GM19328 (cell line): ENCODE measurements around the gene FAIM2.

Source experiments
- ATAC-seq: cut with Tn5 transposase; IDR thresholded peaks from one replicate; pipeline ENCODE4 v1.9.1; 2021; ENCODE audit warnings: mild to moderate bottlenecking, moderate library complexity; ENCODE audit not compliant: unreplicated experiment

The FAIM2 gene

GRCh38 chr12:49828133-49829091 lies 75.3 kb downstream of the FAIM2 start, which contains the start of gene NCKAP5L:
NCKAP5L (minus strand) TSS chr12:49828413; CDS start chr12:49804044, 24,369 bp downstream.
- peak; percentile 79 for ATAC-seq

GRCh38 chr12:49827401-49828099 lies 76.2 kb downstream of the FAIM2 start:
- ATAC-seq, result peak; percentile 7

- no peak for ATAC-seq
Measured at GRCh38 chr12:49827051-49827400, 76.7 kb downstream of the FAIM2 start.

GRCh38 chr12:49825971-49826421 lies 77.7 kb downstream of the FAIM2 start:
- ATAC-seq, result no peak

GRCh38 chr12:49825360-49825970 lies 78.2 kb downstream of the FAIM2 start:
- no peak for ATAC-seq

GRCh38 chr12:49824895-49825294 lies 78.8 kb downstream of the FAIM2 start:
- no peak for ATAC-seq

- no peak for ATAC-seq
Measured at GRCh38 chr12:49824416-49824815, 79.3 kb downstream of the FAIM2 start.

- no peak for ATAC-seq
Measured at GRCh38 chr12:49823951-49824350, 79.7 kb downstream of the FAIM2 start.

GRCh38 chr12:49823350-49823749 lies 80.3 kb downstream of the FAIM2 start:
- ATAC-seq, result no peak

- ATAC-seq, result no peak
Measured at GRCh38 chr12:49821373-49822287, 82.1 kb downstream of the FAIM2 start.

GRCh38 chr12:49819786-49820185 lies 83.9 kb downstream of the FAIM2 start:
- no peak for ATAC-seq

GRCh38 chr12:49818241-49818895 lies 85.3 kb downstream of the FAIM2 start:
- ATAC-seq, result no peak
